Urinary bladder (tissue), 4 donors: ENCODE measurements around the gene SHISA5. TPM values are rescaled to one million over a fixed set of nuclear protein-coding genes. Genes with fewer than 3 reads are reported as not detected.
"Not testable (repeated sequence)": the region's sequence is repeated elsewhere in the genome, so short reads cannot be mapped to it uniquely, and the experiment has no call there.

Source experiments
- DNase-seq: peaks from one replicate; pipeline ENCODE4 v3.0.0-alpha.2; 2015; ENCODE audit errors: extremely low spot score
- H3K27ac ChIP-seq: one replicate; pipeline ENCODE4 v1.5.1; 2013; ENCODE audit warnings: low read depth, mild to moderate bottlenecking, moderate library complexity
- H3K36me3 ChIP-seq: one replicate; pipeline ENCODE4 v1.6.1; 2013; ENCODE audit warnings: mild to moderate bottlenecking, moderate library complexity; ENCODE audit not compliant: insufficient read depth
- H3K4me1 ChIP-seq: one replicate; pipeline ENCODE4 v1.6.1; 2013; ENCODE audit warnings: mild to moderate bottlenecking, moderate library complexity; ENCODE audit not compliant: insufficient read depth
- H3K4me3 ChIP-seq: one replicate; pipeline ENCODE4 v1.5.1; 2013; ENCODE audit warnings: low read depth, low read length
- WGBS: extraction: QIAGEN DNeasy Blood & Tissue Kit; methylation state at CpG from one replicate; pipeline ENCODE4 v1.1.7; 2013; 5-methylcytosine and 5-hydroxymethylcytosine counted together
- polyA plus RNA-seq: library from polyadenylated mRNA; stranded (reverse); fragments of 200-250 nt; gene quantifications from one replicate; pipeline ENCODE4 v1.2.3, GENCODE V29; 2013
- total RNA-seq: library from RNA; depleted of rRNA; stranded (reverse); fragments of >200 nt; gene quantifications from one replicate; pipeline ENCODE4 v1.2.3, GENCODE V29; 2014
- donor health status: healthy with polysubstance abuse.
- donor health status: healthy.

Gene SHISA5
- total and polyA plus RNA-seq, 2 donors = 62.5 to 209 TPM

- H3K27ac ChIP-seq = peak overlapping the region; percentile 99
- no peak for DNase-seq
- peaks cover 2% of the 10 kb centered on the region for H3K36me3 ChIP-seq
- H3K4me1 ChIP-seq = no peaks in the 10 kb centered on the region
- WGBS = 61% methylated on average over 7 of the region's 7 CpGs
- H3K4me3 ChIP-seq = no peak overlapping the region
These were observed 36.3 kb downstream of the SHISA5 start for GRCh38 chr3:48467473-48468267.

- 62% methylated on average over 9 of the region's 9 CpGs for WGBS
- H3K4me1 ChIP-seq = no peaks in the 10 kb centered on the region
- H3K4me3 ChIP-seq = peak overlapping the region; percentile 45
- H3K36me3 ChIP-seq = peaks cover 2% of the 10 kb centered on the region
- peak overlapping the region; percentile 99 for H3K27ac ChIP-seq
- DNase-seq = no peak
These were observed 36.9 kb downstream of the SHISA5 start for GRCh38 chr3:48467110-48467454.

- peak overlapping the region; percentile 99 for H3K27ac ChIP-seq
- peak overlapping the region; percentile 45 for H3K4me3 ChIP-seq
- no peak for DNase-seq
- WGBS = 29% methylated on average over 19 of the region's 19 CpGs
- H3K4me1 ChIP-seq = no peaks in the 10 kb centered on the region
- H3K36me3 ChIP-seq = peaks cover 2% of the 10 kb centered on the region
These were observed 37.4 kb downstream of the SHISA5 start for GRCh38 chr3:48466386-48467109.

- peaks cover 2% of the 10 kb centered on the region for H3K36me3 ChIP-seq
- under 1% methylated on average over 21 of the region's 21 CpGs for WGBS
- no peaks in the 10 kb centered on the region for H3K4me1 ChIP-seq
These were observed 38.2 kb downstream of the SHISA5 start for GRCh38 chr3:48465531-48466378.

GRCh38 chr3:48465237-48465530, 38.8 kb downstream of the SHISA5 start:
- Histone ChIP-seq H3K36me3 (peaks cover 2% of the 10 kb centered on the region), H3K27ac (peak overlapping the region; percentile 76), H3K4me1 (no peaks in the 10 kb centered on the region), H3K4me3 (no peak overlapping the region)
- WGBS = 10% methylated on average over 7 of the region's 7 CpGs
- DNase-seq = no peak

More at GRCh38 chr3:48465531-48466378, 38.2 kb downstream of the SHISA5 start:
- DNase-seq = peak; percentile 99
- peak overlapping the region; percentile 99 for H3K27ac ChIP-seq
- peak overlapping the region; percentile 45 for H3K4me3 ChIP-seq

- peak overlapping the region; percentile 76 for H3K27ac ChIP-seq
- DNase-seq = no peak
- no peak overlapping the region for H3K4me3 ChIP-seq
- H3K4me1 ChIP-seq = no peaks in the 10 kb centered on the region
- peaks cover 2% of the 10 kb centered on the region for H3K36me3 ChIP-seq
- WGBS = 92% methylated on average over 17 of the region's 17 CpGs
These were observed 39.2 kb downstream of the SHISA5 start for GRCh38 chr3:48464713-48465221.

GRCh38 chr3:48463703-48464102, 40.3 kb downstream of the SHISA5 start:
- H3K27ac ChIP-seq = no peak overlapping the region
- H3K4me3 ChIP-seq = no peak overlapping the region
- peaks cover 2% of the 10 kb centered on the region for H3K36me3 ChIP-seq
- DNase-seq = no peak
- 91% methylated on average over 9 of the region's 9 CpGs for WGBS
- H3K4me1 ChIP-seq = no peaks in the 10 kb centered on the region

GRCh38 chr3:48461767-48462166, 42.2 kb downstream of the SHISA5 start:
- not testable (repeated sequence) for H3K4me1 ChIP-seq, H3K4me3 ChIP-seq, H3K36me3 ChIP-seq, DNase-seq, H3K27ac ChIP-seq
- 88% methylated on average over 7 of the region's 7 CpGs for WGBS

- H3K4me3 ChIP-seq = no peak overlapping the region
- WGBS = 94% methylated on average over 3 of the region's 3 CpGs
- H3K4me1 ChIP-seq = no peaks in the 10 kb centered on the region
- no peak overlapping the region for H3K27ac ChIP-seq
- peaks cover 5% of the 10 kb centered on the region for H3K36me3 ChIP-seq
- DNase-seq = no peak
These were observed 43.5 kb downstream of the SHISA5 start for GRCh38 chr3:48460517-48460902.

GRCh38 chr3:48459773-48460516, 44.0 kb downstream of the SHISA5 start:
- H3K36me3 ChIP-seq = peaks cover 5% of the 10 kb centered on the region
- no peak overlapping the region for H3K4me3 ChIP-seq
- DNase-seq = no peak
- WGBS = 81% methylated on average over 7 of the region's 7 CpGs
- H3K27ac ChIP-seq = no peak overlapping the region
- H3K4me1 ChIP-seq = no peaks in the 10 kb centered on the region

- H3K27ac ChIP-seq = no peak overlapping the region
- peaks cover 3% of the 10 kb centered on the region for H3K36me3 ChIP-seq
- no peak overlapping the region for H3K4me3 ChIP-seq
- no peaks in the 10 kb centered on the region for H3K4me1 ChIP-seq
- no peak for DNase-seq
- WGBS = 93% methylated on average over 3 of the region's 3 CpGs
These were observed 44.6 kb downstream of the SHISA5 start for GRCh38 chr3:48459331-48459730.

- Histone ChIP-seq H3K4me3 (no peak overlapping the region), H3K4me1 (no peaks in the 10 kb centered on the region), H3K27ac (no peak overlapping the region), H3K36me3 (peaks cover 3% of the 10 kb centered on the region)
- no peak for DNase-seq
- WGBS = 96% methylated on average over 1 of the region's 1 CpG
These were observed 47.5 kb downstream of the SHISA5 start for GRCh38 chr3:48456456-48456855.

- WGBS = 89% methylated on average over 1 of the region's 1 CpG
- Histone ChIP-seq H3K4me3 (no peak overlapping the region), H3K4me1 (no peaks in the 10 kb centered on the region), H3K36me3 (no peaks in the 10 kb centered on the region), H3K27ac (no peak overlapping the region)
- DNase-seq = no peak
These were observed 52.7 kb downstream of the SHISA5 start for GRCh38 chr3:48451270-48451669.
